Stimulated activated CD4-positive, alpha-beta T cell treated with anti-CD3 and anti-CD28 coated beads, TNF-alpha, amount 100 ng/mL, for 4 hours (primary cell): ENCODE results near the gene C20orf202.

Experiments
- DNase-seq, 3 experiments: peaks; one replicate each; pipeline ENCODE4 v3.0.0-alpha.2; 2020; ENCODE audit warnings: low read depth in 3 of 3

Gene C20orf202

DNA sequence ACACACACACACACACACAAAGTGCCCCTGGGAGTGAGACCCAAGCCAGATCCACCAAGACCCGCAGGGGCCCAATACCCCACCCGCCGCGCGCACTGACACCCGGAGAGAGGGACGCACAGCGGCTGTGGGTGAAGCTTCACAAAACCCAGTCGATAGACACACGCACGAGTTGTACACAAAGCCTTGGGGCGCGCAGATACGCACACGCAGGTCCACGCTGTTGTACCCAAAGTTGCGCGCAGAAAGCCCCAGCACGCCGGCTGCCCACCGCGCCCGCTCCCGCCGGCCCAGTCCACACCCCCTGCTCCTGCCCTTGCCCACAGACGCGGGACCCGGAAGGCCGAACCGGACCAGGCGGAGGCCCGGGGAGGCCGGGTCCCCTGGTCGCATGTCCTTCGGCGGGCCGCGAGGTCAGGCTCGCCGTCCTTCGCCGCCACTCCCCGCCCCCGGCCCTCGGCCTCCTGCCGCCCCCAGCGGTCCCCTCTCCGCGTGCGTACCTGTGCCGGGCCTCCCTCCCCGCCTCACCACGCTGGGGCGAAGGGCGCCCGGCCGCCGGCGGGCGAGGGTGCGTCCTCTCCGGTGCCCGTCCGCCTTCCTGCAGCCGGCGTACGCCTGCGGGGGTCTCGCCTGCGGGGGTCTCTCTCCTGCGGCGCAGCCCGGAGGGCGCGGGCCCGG lies 18.5 kb upstream of the C20orf202 start, which contains the start of gene TMEM74B:
TMEM74B (minus strand) TSS at position 344 of the 678 bp plus-strand sequence. CDS start 1,180 bp downstream, outside the sequence.
- no peak for DNase-seq

DNA sequence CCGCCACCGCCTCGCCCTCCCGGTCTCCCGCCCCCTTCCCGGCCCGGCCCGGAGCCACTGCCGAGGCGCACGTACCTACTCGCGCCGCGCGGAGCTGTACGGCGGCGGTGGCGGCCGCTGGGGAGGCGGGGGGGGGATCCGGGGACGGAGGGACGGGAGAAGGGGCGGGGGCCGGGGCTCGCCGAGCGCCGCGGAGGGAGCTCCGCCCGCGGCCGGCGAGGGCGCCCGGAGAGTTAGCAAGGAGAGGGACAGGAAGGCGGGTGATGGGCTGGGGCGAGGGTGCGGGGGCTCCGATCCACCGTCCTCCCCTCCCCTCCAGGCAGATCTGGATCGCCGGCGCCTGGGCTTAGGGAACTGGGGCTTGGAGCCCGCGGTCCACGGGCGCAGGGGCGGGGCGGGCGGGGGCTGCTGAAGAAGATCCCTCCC lies 17.9 kb upstream of the C20orf202 start:
- no peak for DNase-seq

DNA sequence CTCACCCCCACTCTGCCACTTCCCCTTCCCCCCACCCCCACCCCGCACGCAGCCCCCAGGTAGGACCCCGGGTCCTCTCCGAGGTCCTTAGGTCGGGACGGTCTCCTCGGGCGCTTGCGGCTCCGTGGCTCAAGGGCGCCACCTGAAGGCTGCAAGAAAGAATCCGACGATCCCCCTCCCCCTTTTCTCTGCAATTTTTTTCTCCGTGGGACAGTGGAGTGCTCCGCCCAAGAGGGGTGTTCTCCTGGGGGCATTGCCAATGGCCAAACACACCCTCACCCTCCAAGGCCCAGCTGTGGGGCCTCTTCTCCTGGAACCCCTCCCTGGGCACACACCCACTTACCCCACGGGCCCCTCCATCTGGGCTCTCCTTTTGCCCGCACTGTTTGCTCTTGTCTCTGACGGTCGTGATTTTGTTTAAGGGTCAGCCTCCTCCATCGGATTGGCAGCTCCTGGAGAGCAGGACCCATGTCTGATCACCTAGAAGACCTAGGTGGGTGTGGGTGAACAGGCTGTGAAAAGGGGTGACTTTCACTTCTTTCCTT lies 17.4 kb upstream of the C20orf202 start:
- DNase-seq = peak in 2 of 3 experiments; percentile 9 to 21

DNA sequence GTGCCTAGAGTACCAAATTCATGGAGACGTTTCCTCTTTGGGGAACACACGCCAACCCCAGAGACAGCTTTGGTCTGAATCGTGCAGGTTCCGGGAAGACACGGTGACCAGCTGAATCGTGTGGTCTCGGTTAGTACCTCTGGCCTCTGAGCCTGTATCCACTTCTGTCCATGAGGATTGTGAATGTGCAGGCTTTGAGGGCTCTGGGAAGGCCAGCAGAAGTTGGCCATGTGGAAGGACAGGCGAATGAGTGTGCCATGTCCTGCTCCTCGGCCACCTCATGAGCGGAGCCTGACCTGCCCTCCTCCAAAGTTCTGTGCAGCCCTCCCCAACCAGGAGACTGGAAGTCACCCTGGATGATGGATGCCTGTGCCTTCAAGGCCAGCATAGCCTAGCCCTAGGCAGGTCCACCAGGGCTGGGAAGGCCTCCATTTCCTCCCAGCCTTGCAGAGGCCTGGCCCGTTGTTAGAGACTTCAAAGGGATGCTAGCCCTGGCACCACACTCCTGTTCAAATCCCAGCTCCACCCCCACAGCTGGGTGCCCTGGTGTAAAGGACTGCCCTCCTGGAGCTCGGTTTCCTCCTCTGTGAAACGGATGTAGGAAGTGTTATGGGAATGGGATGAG lies 16.8 kb upstream of the C20orf202 start:
- no peak for DNase-seq

DNA sequence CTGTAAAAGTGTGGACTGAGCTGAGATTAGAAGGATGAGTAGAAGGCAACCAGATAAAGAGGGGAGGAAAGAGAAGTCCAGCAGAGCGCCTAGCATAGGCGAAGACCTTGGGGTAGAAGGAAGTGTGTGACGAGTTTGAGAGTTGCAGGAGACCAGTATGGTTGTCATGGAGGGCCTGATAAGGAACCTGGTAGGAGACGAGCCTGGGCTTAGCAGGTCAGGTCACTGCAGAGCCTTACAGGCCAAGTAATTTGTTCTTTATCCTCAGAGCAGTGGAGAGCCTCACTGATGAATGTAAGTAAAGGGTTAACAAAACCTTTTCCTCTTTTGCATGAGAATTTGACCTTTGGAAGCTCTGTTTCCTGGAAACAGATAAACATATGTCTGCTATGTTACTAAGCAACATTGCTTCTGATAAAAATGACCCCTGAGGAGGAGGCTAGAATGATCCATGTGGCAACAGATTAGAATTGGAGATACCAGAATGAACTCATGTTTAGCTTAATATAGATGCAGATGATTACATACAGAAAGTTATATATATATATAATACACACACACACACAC lies 15.6 kb upstream of the C20orf202 start:
- DNase-seq = no peak

DNA sequence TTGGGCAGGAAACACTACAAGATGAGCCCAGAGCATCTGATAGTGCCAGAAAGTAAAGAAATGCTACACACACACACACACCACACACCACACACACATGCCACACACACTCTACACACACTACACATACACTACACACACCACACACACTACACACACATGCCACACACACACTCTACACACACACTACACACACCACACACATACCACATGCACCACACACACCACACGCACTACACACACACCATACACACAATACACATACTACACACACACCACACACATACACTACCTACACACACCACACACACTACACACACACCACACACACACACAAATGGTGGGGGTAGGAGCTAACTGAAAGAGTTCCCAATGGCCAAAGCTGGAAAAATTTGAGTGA lies 14.9 kb upstream of the C20orf202 start:
- no peak for DNase-seq

DNA sequence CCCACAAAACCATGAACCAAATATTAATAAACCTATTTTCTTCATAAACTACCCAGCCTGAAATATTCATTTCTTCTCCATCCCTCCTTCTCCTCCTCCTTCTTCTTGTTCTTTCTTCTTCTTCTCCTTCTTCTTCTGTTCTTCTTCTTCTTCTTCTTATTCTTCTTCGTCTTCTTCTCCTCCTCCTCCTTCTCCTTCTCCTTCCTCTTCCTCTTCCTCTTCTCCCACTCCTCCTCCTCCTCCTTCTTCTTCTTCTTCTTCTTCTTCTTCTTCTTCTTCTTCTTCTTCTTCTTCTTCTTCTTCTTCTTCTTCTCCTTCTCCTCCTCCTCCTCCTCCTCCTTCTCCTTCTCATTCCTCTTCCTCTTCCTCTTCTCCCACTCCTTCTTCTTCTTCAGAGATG lies 13.4 kb upstream of the C20orf202 start:
- no peak for DNase-seq

DNA sequence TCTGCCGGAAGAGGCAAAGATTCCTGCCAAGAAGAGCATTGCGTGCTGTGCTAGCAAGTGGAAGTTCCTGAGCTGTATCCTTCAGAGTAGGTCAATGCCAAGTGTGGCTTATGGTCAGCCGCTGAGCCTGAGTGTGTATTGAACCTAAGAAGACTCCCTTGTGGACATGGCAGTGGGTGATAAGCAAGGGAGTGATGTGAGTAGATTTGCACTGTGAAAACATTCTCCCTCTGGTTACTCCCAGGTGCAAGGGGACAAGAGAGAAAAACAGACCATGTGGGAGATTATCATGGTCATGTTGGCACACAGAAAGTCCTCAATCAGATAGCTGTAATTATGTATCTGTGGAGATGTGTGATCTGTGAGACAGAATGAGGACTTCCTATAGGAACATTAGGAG lies 12.4 kb upstream of the C20orf202 start:
- no peak for DNase-seq

DNA sequence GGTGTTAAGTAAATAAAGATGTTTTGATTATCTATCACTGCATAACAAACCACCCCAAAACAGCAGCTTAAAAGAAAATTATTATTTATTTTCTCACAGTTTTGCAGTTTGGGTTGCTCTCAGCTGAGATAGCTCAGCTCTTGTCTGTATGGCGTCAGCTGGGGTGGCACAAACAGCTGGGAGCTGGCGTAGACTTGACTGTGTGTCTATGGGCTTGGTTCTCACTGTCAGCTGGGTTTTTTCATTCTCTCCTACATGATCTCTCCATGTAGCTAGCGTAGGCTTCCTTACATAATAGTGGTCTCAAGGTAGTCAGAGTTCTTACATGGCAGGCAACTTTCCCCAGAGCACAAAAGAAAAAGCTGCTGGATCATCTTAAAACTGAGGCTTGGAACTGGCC lies 12.0 kb upstream of the C20orf202 start:
- DNase-seq = no peak

DNA sequence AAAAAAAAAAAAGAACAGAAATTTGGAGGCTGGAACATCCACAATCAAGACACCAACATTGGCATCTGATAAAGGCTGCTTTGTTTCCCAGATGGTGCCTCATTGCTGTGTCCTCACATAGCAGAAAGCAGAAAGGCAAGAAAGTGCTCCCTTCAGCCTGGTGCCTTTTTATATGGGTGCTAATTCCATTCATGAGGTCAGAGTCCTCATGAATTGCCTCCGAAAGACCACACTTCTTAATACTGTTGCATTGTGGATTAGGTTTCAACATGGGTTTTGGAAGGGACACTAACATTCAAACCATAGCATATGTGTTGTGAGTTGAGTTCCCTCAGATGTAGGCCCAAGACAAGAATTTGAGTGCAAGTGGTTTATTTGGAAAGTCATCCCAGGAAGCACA lies 8.0 kb upstream of the C20orf202 start:
- no peak for DNase-seq

DNA sequence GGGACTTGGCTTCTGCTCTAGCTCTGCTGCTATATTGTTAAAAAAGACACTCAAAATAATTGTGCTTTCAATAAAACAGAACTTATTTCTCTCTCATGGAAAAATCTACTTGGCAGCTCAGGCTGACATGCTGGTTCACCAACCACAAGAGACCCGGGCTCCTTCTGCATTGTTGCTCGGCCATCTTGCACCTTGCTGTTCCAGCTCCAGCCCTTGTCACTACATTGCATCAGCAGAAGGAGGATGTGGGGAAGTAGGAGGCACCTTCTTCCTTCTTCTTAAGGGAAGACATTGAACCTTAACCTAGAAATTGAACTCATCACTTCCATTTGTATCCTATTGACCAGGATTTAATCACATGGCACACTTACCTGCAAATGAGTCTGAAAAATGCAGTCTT lies 6.6 kb upstream of the C20orf202 start:
- DNase-seq = no peak

DNA sequence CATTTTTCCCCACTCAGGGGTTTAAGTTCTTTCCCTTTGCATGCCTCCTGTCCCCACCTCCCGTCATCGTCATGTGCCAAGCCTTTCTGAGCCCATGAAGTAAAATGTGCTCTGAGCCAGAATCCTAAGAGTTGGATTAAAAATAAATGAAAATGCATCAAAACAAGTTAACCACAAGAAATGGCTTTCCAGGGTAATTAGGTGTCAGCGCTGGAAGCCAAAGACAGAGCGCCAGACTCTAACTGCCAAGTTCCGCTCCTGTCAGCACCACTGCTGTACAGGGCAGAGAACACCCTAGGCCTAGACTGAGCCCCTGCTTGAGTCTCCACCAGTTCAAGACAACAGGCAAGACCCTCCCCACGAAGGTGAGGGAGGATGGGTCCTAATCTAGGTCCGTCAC lies 5.5 kb upstream of the C20orf202 start:
- DNase-seq = no peak

DNA sequence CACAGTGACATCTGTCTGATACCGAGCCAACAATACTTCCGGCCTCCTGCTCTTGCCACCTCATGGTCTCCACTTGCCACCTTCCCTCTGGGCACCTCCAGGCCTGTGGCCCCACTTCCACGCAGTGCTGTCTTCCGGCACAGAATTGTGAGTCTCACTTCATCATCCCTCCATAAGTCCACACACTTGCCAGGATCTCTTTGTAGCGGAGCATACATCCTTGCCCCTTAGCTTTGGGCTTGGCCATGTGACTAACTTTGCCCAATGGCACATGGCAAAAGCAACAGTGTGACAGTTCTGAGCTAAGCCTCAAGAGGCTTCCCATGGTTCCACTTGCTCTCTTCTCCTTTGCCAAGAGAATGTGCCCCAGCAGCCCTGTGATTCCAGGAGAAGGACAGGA lies 4.5 kb upstream of the C20orf202 start:
- no peak for DNase-seq

DNA sequence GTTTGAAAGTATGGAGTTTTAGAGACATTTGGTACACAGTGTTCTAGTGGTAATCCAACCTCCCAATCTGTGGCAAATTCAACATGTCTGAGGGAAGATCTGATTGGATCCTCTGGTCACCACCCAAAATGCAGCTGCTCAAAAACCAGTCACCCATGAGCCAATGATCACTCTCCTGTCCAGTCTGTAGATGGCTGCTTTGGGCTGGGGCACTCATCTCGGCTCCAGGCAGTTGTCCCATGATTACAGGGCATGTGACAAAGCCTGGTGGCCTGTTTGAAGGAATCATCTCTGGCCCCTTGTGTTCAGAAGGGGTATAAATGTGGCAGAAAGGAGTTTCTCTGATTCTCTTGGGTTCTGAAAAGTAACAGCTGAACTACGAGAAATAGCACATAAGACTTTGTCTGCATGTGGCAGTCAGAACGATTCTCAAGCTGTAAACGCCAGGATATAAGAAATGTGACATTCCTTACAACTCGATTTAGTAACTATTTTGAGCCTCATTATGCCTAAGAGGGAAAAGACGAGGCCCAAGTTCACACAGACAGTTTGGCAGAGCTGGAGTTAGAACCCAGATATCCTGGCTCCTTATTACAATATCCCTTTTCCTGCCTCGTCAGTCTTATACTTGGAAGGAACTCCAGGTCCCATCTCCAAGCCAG lies 3.9 kb upstream of the C20orf202 start:
- no peak for DNase-seq

DNA sequence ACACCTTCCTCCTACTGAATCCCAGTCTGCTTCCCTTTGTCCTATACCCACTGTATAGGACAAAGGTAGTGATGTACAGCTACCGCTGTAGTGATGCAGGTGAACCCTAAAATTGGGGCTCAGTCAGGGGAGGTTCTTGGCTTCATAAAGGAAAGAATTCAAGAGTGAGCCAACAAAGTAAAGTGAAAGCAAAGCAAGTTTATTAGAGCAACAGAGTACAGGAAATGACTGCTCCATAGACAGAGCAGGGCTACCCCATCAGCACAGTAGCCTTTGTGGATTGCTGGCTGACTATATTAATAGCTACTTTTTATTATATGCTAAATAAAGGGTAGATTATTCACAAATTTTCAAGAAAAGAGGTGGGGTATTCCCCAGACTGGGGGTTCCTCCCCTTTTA lies 3.3 kb upstream of the C20orf202 start:
- DNase-seq = no peak

DNA sequence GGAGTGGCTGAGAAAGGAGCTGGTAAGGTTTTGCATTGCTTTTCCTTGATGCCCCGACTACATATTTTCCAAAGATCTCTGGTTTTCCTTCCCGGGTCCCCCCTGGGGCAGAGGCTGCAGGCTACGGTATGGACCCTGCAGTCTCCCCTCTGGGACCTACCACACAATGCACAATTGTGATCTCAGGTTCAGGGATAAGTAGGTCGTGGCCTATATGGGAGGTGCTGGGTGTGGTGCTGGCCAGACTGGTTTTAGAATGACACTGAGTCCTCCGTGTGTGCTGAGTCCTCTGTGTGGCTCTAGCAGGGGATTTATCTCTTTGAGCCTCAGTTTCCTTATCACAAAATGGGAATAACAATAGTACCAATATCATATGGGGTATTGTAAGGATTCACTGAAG lies 376 bp downstream of the C20orf202 start:
- no peak for DNase-seq

DNA sequence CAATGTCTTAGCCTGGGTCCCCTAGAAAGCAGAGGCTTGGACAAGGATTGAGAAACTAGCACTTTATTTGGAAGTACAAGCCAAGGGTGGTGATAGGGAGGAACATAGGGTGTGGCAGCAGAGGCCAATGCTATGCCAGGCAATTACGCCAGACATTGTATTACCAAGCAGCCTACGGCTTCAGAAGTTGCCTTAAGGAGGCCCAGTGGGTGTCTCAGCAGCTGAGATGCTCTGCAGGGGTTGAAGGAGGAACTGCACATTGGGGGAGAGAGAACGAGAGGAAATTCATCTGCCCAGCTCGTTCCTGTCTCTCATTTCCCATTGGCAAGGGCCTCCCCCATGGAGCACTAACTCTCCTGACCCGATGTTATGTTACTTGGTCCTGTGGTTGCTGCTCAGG lies 859 bp downstream of the C20orf202 start:
- DNase-seq = no peak

DNA sequence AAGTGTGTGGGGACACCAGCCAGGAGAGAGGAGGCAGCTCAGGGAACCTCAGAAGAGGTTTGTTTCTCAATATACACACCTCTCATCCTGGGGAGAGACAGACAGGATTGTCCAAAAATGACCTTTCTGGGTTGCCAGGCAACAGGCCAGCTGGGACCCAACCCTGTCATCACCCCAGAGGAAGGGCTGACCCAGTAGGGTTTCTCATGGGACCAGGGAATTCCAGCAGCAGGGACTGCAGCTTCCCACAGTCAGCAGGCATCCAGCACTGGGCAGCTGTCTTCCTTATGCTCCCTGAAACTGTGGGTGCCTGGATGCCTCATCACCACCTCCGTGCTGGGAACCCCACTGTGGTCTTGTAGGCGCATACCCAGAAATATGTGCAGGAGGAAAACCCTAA lies 1.3 kb downstream of the C20orf202 start:
- DNase-seq = no peak

DNA sequence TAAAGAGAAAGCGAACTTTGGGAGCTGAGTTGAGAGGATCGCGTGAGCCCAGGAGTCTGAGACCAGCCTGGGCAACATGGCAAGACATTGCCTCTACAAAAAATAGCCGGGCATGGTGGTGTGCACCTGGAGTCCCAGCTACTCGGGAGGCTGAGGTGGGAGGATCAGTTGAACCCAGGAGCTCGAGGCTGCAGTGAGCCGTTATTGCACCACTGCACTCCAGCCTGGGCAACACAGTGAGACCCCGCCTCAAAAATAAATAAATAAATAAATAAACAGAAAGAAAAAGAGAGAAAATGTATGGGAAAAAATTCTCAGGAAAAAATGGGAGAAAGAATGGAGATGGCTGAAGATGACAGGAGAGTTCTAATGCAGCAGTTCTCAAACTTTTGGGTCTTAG lies 2.5 kb downstream of the C20orf202 start:
- DNase-seq = no peak

DNA sequence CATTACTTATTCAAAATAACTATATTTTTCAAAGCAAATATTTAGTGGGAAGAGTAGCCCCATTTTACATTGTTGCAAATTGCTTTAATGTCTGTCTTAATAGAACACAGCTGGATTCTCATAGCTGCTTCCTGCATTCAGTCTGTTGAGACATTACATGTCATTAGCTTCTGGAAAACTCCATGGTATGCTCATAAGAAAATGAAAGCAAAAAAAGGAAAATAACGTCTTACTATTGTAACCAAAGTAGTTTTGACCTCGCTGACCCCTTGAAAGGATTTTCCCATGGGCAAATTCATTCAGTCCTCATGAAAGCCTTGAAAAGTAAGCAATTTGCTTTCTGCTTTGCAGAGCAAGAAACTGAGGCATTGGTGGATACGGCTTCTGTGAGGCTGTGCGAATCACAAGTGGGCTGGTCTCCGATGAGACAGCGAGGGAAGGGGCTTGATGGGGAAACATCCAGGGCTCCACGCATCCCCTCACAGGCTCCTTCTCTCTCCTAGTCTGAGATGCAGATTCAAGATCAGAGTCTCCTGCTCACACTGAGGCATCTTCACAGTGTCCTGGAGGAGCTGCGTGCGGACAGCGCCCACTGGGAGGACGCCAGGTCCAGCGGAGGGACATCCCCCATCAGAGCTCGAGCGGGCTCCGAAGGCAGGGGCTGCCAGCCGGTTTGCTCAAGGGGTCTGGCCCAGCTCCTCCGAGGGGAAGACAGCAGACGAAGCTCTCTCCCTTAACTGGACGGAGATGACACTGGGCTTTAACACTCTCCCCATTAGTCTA lies 3.3 kb downstream of the C20orf202 start:
- DNase-seq = no peak

DNA sequence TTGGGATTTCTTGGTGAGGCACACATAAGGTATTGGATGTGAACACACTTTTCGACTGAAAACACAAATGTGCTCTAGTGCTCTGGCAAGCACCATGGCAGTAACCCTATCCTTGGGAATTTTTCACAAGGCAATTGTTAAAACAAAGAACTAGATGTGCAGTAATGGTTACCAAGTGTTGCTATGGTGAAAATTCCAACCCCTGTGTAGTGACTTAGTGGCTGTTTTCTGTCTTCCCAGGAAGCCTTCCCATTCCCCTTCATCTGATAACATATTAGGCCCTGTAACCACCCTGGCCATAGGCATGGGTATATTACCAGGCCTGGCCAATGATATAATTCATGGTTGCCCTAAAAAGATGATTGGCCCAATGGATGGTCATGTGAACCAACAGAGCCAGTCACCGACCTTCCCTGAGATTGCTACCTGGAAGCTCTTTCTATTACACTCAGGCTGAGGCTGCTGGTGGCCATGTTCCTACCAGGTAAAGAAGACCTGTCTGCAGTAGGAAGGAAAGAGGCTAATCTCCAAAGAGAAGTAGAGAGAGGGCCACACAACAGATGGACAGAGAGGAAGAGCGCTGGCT lies 4.1 kb downstream of the C20orf202 start:
- no peak for DNase-seq
